C4-2B (cell line): Measurements from ENCODE around the gene TIMP3.

ENCODE experiments used
- ZFX ChIP-seq: fragments of 450-650 bp; IDR thresholded peaks from 2 replicates; pipeline ENCODE4 v1.6.1; 2017
- TF ChIP-seq, protein P1 (sequence below): fragments of 450-650 bp; conservative IDR thresholded peaks from 2 replicates; pipeline ENCODE4 v1.5.1; 2017; ENCODE audit warnings: mild to moderate bottlenecking

DNA sequence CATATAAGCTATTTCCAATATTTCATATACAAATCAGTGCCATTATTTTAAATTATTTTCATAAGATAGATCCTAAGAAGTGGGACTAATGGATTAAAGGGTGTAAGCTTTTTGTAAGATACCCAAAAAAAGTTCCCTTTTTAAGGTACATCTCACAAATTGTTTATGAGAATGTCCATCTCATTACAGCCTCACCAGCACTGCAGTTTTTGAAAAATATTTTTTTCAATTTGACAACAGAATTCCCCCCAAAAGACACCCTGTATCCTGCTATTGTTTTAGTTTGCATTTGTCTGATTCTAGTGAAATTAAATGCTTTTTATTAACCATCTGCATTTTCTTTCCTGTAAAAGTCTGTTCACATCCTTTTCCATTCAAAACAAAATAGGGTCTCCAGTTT lies 69.0 kb downstream of the TIMP3 start:
- TF ChIP-seq, protein P1, sequence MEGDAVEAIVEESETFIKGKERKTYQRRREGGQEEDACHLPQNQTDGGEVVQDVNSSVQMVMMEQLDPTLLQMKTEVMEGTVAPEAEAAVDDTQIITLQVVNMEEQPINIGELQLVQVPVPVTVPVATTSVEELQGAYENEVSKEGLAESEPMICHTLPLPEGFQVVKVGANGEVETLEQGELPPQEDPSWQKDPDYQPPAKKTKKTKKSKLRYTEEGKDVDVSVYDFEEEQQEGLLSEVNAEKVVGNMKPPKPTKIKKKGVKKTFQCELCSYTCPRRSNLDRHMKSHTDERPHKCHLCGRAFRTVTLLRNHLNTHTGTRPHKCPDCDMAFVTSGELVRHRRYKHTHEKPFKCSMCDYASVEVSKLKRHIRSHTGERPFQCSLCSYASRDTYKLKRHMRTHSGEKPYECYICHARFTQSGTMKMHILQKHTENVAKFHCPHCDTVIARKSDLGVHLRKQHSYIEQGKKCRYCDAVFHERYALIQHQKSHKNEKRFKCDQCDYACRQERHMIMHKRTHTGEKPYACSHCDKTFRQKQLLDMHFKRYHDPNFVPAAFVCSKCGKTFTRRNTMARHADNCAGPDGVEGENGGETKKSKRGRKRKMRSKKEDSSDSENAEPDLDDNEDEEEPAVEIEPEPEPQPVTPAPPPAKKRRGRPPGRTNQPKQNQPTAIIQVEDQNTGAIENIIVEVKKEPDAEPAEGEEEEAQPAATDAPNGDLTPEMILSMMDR = no peak
- no peak for TF ChIP-seq ZFX
